Measurements from ENCODE around the gene IFT122.

DNA sequence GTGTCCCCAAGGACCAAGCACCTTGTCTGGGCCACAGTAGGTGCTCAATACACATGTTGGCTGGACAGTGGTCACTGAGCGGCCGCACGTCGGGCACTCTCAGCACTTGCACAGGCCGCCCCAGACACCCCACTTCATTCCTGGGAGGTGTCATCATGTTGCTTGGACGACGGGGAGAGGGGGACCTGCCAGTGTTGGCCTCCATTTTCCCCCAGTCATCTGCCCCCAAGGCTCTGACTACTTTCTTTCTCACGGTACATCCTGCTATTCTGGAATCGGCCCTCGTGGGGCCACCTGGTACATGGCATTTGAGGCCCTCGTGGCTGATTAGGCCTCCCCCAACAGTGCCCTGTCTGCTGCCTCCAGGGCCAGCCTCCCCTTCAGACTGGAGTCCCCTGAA is 87.2 kb downstream of the IFT122 start:
- TF ChIP-seq, protein P1, sequence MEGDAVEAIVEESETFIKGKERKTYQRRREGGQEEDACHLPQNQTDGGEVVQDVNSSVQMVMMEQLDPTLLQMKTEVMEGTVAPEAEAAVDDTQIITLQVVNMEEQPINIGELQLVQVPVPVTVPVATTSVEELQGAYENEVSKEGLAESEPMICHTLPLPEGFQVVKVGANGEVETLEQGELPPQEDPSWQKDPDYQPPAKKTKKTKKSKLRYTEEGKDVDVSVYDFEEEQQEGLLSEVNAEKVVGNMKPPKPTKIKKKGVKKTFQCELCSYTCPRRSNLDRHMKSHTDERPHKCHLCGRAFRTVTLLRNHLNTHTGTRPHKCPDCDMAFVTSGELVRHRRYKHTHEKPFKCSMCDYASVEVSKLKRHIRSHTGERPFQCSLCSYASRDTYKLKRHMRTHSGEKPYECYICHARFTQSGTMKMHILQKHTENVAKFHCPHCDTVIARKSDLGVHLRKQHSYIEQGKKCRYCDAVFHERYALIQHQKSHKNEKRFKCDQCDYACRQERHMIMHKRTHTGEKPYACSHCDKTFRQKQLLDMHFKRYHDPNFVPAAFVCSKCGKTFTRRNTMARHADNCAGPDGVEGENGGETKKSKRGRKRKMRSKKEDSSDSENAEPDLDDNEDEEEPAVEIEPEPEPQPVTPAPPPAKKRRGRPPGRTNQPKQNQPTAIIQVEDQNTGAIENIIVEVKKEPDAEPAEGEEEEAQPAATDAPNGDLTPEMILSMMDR (IDR thresholded peaks at IDR 0.05), result no peak
- no peak for TF ChIP-seq POLR2A (IDR thresholded peaks at IDR 0.05)
